Ascending aorta (tissue), 2 donors: ENCODE measurements around the gene DNPEP. TPM values are rescaled to one million over a fixed set of nuclear protein-coding genes. Genes with fewer than 3 reads are reported as not detected.
A peak's percentile ranks its signal among the peaks of the same experiment; 100 is the strongest.
"Not testable (repeated sequence)": the region's sequence is repeated elsewhere in the genome, so short reads cannot be mapped to it uniquely, and the experiment has no call there.

Source experiments
- DNase-seq, 2 donors: peaks; one replicate each; pipeline ENCODE4 v3.0.0-alpha.2; 2019; ENCODE audit warnings: low spot score in 2 of 2
- H3K27ac ChIP-seq, 2 donors: fragments of 200-600 bp; sonication (generic); one replicate each; pipeline ENCODE4 v1.5.1; 2016 to 2017; ENCODE audit warnings: mild to moderate bottlenecking in 1 of 2
- H3K27me3 ChIP-seq: fragments of 200-600 bp; sonication (generic); one replicate; pipeline ENCODE4 v1.5.1; 2017
- H3K36me3 ChIP-seq, 2 donors: fragments of 200-600 bp; sonication (generic); one replicate each; pipeline ENCODE4 v1.5.1; 2016
- H3K4me1 ChIP-seq, 2 donors: fragments of 200-600 bp; sonication (generic); one replicate each; pipeline ENCODE4 v1.5.1; 2016 to 2017; ENCODE audit warnings: mild to moderate bottlenecking in 1 of 2
- H3K4me3 ChIP-seq, 2 donors: fragments of 200-600 bp; sonication (generic); one replicate each; pipeline ENCODE4 v1.5.1; 2016 to 2017; ENCODE audit warnings: mild to moderate bottlenecking in 1 of 2
- H3K9me3 ChIP-seq, 2 donors: fragments of 200-600 bp; sonication (generic); one replicate each; pipeline ENCODE4 v1.5.1; 2016
- CTCF ChIP-seq, 3 experiments: fragments of 200-600 bp in 2 of 3; fragments of 450-650 bp in 1 of 3; sonication (generic) in 2 of 3; IDR thresholded peaks; one replicate each; pipeline ENCODE4 v1.5.1; 2016 to 2019; ENCODE audit warnings: antibody characterized with exemption in 3 of 3, mild to moderate bottlenecking in 1 of 3, moderate library complexity in 1 of 3
- intact Hi-C: fragments of 100-400 bp; cut with DNase I; formaldehyde crosslinking; loops from one replicate; pipeline ENCODE4 v1.15.1; 2023
- total RNA-seq: library from RNA; depleted of rRNA; stranded (reverse); fragments of >200 nt; gene quantifications from one replicate; pipeline ENCODE4 v1.1.0, GENCODE V29; 2016

Gene DNPEP
- total RNA-seq, 1 donor from 2014 or later = 113 TPM

- peak overlapping the region in 1 of 2 donors; percentile 88 for H3K27ac ChIP-seq
Measured at GRCh38 chr2:219408204-219408603, 20.5 kb upstream of the DNPEP start.

GRCh38 chr2:219407343-219407742 lies 19.6 kb upstream of the DNPEP start:
- intact Hi-C loops = loop anchor here (5.0 kb wide), 1 partner anchor 35 kb away; no protein-coding TSS in a partner anchor
- not testable (repeated sequence) for H3K36me3 ChIP-seq, H3K27me3 ChIP-seq, DNase-seq, H3K9me3 ChIP-seq, H3K4me3 ChIP-seq
- Histone ChIP-seq H3K4me1 (peaks cover 23 to 42% of the 10 kb centered on the region in 2 donors), H3K27ac (peak overlapping the region; percentile 88 to 94)

More at GRCh38 chr2:219408204-219408603, 20.5 kb upstream of the DNPEP start:
- Histone ChIP-seq H3K36me3 (no peaks in the 10 kb centered on the region), H3K27me3 (no peaks in the 10 kb centered on the region), H3K4me1 (peaks cover 23 to 42% of the 10 kb centered on the region in 2 donors), H3K9me3 (no peaks in the 10 kb centered on the region), H3K4me3 (no peak overlapping the region)
- no peak for TF ChIP-seq CTCF (IDR thresholded peaks at IDR 0.05)
- DNase-seq = no peak
- intact Hi-C loops = loop anchor here (5.0 kb wide), 1 partner anchor 34 kb away; no protein-coding TSS in a partner anchor

GRCh38 chr2:219406861-219407230 lies 19.1 kb upstream of the DNPEP start:
- Histone ChIP-seq H3K27me3 (no peaks in the 10 kb centered on the region), H3K36me3 (no peaks in the 10 kb centered on the region), H3K4me1 (peaks cover 23 to 42% of the 10 kb centered on the region in 2 donors), H3K4me3 (no peak overlapping the region), H3K9me3 (no peaks in the 10 kb centered on the region), H3K27ac (peak overlapping the region; percentile 88 to 94)
- no peak for TF ChIP-seq CTCF (IDR thresholded peaks at IDR 0.05)
- intact Hi-C loops = loop anchor here (5.0 kb wide), 1 partner anchor 35 kb away; no protein-coding TSS in a partner anchor
- peak; percentile 77 to 93 for DNase-seq

- Histone ChIP-seq H3K36me3 (no peaks in the 10 kb centered on the region), H3K27ac (peak overlapping the region; percentile 88 to 94)
- intact Hi-C loops = loop anchor here (5.0 kb wide), 1 partner anchor 36 kb away; no protein-coding TSS in a partner anchor
Measured at GRCh38 chr2:219405958-219406860, 18.5 kb upstream of the DNPEP start.

GRCh38 chr2:219405451-219405850 lies 17.7 kb upstream of the DNPEP start:
- H3K4me1 ChIP-seq = peaks cover 23 to 42% of the 10 kb centered on the region in 2 donors
- TF ChIP-seq CTCF (IDR thresholded peaks at IDR 0.05) = peak in 1 of 3 experiments; percentile 23

More at GRCh38 chr2:219405958-219406860, 18.5 kb upstream of the DNPEP start:
- H3K9me3 ChIP-seq = no peaks in the 10 kb centered on the region
- H3K27me3 ChIP-seq = no peaks in the 10 kb centered on the region
- TF ChIP-seq CTCF (IDR thresholded peaks at IDR 0.05) = no peak
- peaks cover 23 to 42% of the 10 kb centered on the region in 2 donors for H3K4me1 ChIP-seq
- no peak overlapping the region for H3K4me3 ChIP-seq
- DNase-seq = no peak

GRCh38 chr2:219404954-219405353 lies 17.2 kb upstream of the DNPEP start:
- peak overlapping the region; percentile 88 to 94 for H3K27ac ChIP-seq
- TF ChIP-seq CTCF (IDR thresholded peaks at IDR 0.05) = no peak
- H3K4me1 ChIP-seq = peaks cover 23 to 42% of the 10 kb centered on the region in 2 donors
- H3K9me3 ChIP-seq = no peaks in the 10 kb centered on the region
- DNase-seq = no peak
- H3K36me3 ChIP-seq = no peaks in the 10 kb centered on the region
- intact Hi-C loops = loop anchor here (5.0 kb wide), 2 partner anchors 37 to 237 kb away; no protein-coding TSS in a partner anchor
- H3K27me3 ChIP-seq = no peaks in the 10 kb centered on the region
- no peak overlapping the region for H3K4me3 ChIP-seq

More at GRCh38 chr2:219405451-219405850, 17.7 kb upstream of the DNPEP start:
- DNase-seq = no peak
- H3K27me3 ChIP-seq = no peaks in the 10 kb centered on the region
- intact Hi-C loops = loop anchor here (5.0 kb wide), 1 partner anchor 37 kb away; no protein-coding TSS in a partner anchor
- no peaks in the 10 kb centered on the region for H3K9me3 ChIP-seq
- H3K4me3 ChIP-seq = no peak overlapping the region
- peak overlapping the region; percentile 88 to 94 for H3K27ac ChIP-seq
- H3K36me3 ChIP-seq = no peaks in the 10 kb centered on the region
